Caco-2 (cell line): ENCODE results near the gene SLC38A5. TPM values are rescaled to one million over a fixed set of nuclear protein-coding genes. Genes with fewer than 3 reads are reported as not detected.

Source experiments
- BruUV-seq: library from RNA; stranded (reverse); fragments of 400-500 nt; replicated peaks from 2 replicates; lab custom pipeline; 2021; lab: Mats Ljungman, UMichigan
- CTCF ChIA-PET: fragments of 300-600 bp; sonication (Branson Sonifier 250); formaldehyde crosslinking; loops from one replicate; lab custom pipeline; 2022; ENCODE audit warnings: antibody characterized with exemption; lab: Charles Lee
- POLR2A ChIA-PET: fragments of 300-600 bp; sonication (Branson Sonifier 250); formaldehyde crosslinking; loops from one replicate; lab custom pipeline; 2022; ENCODE audit warnings: antibody characterized with exemption; lab: Charles Lee
- DNase-seq, 2 experiments: peaks; one replicate each; pipeline versions ENCODE4 v3.0.0 to v3.0.0-alpha.2; 2020 to 2022
- H3K27me3 ChIP-seq: replicated peaks from 2 replicates; pipeline ENCODE4 v1.6.0; 2011; ENCODE audit warnings: low read length; ENCODE audit not compliant: control insufficient read depth, insufficient read depth
- H3K36me3 ChIP-seq: 2 replicates; pipeline ENCODE4 v1.5.1; 2011; ENCODE audit warnings: low read length; ENCODE audit not compliant: control insufficient read depth, insufficient read depth
- H3K4me1 ChIP-seq: fragments of 250-450 bp; sonication (Bioruptor Pico); 2 replicates; pipeline ENCODE4 v1.5.1; 2020; ENCODE audit warnings: mild to moderate bottlenecking
- H3K4me3 ChIP-seq: 2 replicates; pipeline ENCODE4 v1.5.1; 2011; ENCODE audit warnings: low read depth, mild to moderate bottlenecking, control low read depth, low read length
- H3K9me3 ChIP-seq: fragments of 250-450 bp; sonication (Bioruptor Pico); 2 replicates; pipeline ENCODE4 v1.5.1; 2020; ENCODE audit warnings: mild to moderate bottlenecking, moderate library complexity
- H3K27ac Mint-ChIP-seq: one replicate; pipeline ENCODE4 v1.8.0; 2022; ENCODE audit warnings: mixed read lengths; ENCODE audit not compliant: unreplicated experiment
- H3K27me3 Mint-ChIP-seq: one replicate; pipeline ENCODE4 v1.8.0; 2022; ENCODE audit warnings: mixed read lengths; ENCODE audit not compliant: insufficient read depth, unreplicated experiment
- H3K36me3 Mint-ChIP-seq: one replicate; pipeline ENCODE4 v1.8.0; 2022; ENCODE audit warnings: mild to moderate bottlenecking, mixed read lengths; ENCODE audit not compliant: insufficient read depth, unreplicated experiment
- H3K4me1 Mint-ChIP-seq: one replicate; pipeline ENCODE4 v1.8.0; 2022; ENCODE audit warnings: low read depth, mixed read lengths; ENCODE audit not compliant: unreplicated experiment
- H3K4me3 Mint-ChIP-seq: one replicate; pipeline ENCODE4 v1.8.0; 2022; ENCODE audit warnings: mild to moderate bottlenecking, moderate library complexity, mixed read lengths; ENCODE audit not compliant: unreplicated experiment
- H3K9me3 Mint-ChIP-seq: one replicate; pipeline ENCODE4 v1.8.0; 2022; ENCODE audit warnings: mixed read lengths; ENCODE audit not compliant: unreplicated experiment
- CTCF ChIP-seq, 2 experiments: fragments of 200-600 bp in 1 of 2; IDR thresholded peaks; 1 replicate in 1 of 2; 2 replicates in 1 of 2; pipeline versions ENCODE4 v1.5.1 to v1.8.0; 2011 to 2022; ENCODE audit warnings: antibody characterized with exemption in 1 of 2, control low read depth in 1 of 2, inconsistent platforms in 1 of 2, low read depth in 1 of 2, low read length in 1 of 2, mild to moderate bottlenecking in 1 of 2, moderate library complexity in 1 of 2; ENCODE audit not compliant: insufficient read depth in 1 of 2, severe bottlenecking in 1 of 2, unreplicated experiment in 1 of 2
- intact Hi-C: fragments of 100-400 bp; cut with micrococcal nuclease; formaldehyde crosslinking; loops from one replicate; pipeline ENCODE4 v1.10.0; 2022; ENCODE audit not compliant: unreplicated experiment
- total RNA-seq: library from RNA; stranded (reverse); gene quantifications from 2 replicates; pipeline ENCODE4 v1.2.3, GENCODE V29; 2022

Gene SLC38A5
- total RNA-seq, 1 experiment from 2014 or later, result 0.95 TPM

- CTCF ChIA-PET, result no interaction called here
- intact Hi-C loops, result loop anchor here (1.0 kb wide), 2 partner anchors 37 to 428 kb away; no protein-coding TSS in a partner anchor
- peak; percentile 43 to 46 for DNase-seq
- H3K27me3 Mint-ChIP-seq, result no peaks in the 10 kb centered on the region
- Histone ChIP-seq H3K4me1 (no peaks in the 10 kb centered on the region), H3K36me3 (no peaks in the 10 kb centered on the region), H3K4me3 (no peak overlapping the region), H3K27me3 (no peaks in the 10 kb centered on the region), H3K9me3 (no peaks in the 10 kb centered on the region)
- peak overlapping the region; percentile 16 for H3K27ac Mint-ChIP-seq
- BruUV-seq, result no TSS peak
- H3K36me3 Mint-ChIP-seq, result peaks cover 9% of the 10 kb centered on the region
- POLR2A ChIA-PET, result no interaction called here
- H3K9me3 Mint-ChIP-seq, result no peaks in the 10 kb centered on the region
- TF ChIP-seq CTCF (IDR thresholded peaks at IDR 0.05; ENCODE audit: insufficient read depth in 1 of 2, low read depth in 1 of 2, low read length in 1 of 2, severe bottlenecking in 1 of 2, unreplicated experiment in 1 of 2), result peak; percentile 16 to 56
- no peak overlapping the region for H3K4me3 Mint-ChIP-seq
- no peaks in the 10 kb centered on the region for H3K4me1 Mint-ChIP-seq
Observed at GRCh38 chrX:48511560-48511959, 41.5 kb upstream of the SLC38A5 start.

- intact Hi-C loops, result no loop called here
Observed at GRCh38 chrX:48509619-48510018, 39.6 kb upstream of the SLC38A5 start.

GRCh38 chrX:48509245-48509590 is 39.2 kb upstream of the SLC38A5 start:
- no TSS peak for BruUV-seq
- TF ChIP-seq CTCF (IDR thresholded peaks at IDR 0.05; ENCODE audit: insufficient read depth in 1 of 2, low read depth in 1 of 2, low read length in 1 of 2, severe bottlenecking in 1 of 2, unreplicated experiment in 1 of 2), result no peak
- Mint-ChIP-seq H3K27ac (no peak overlapping the region), H3K36me3 (peaks cover 5% of the 10 kb centered on the region), H3K4me1 (no peaks in the 10 kb centered on the region), H3K4me3 (peak overlapping the region; percentile 82), H3K27me3 (no peaks in the 10 kb centered on the region), H3K9me3 (no peaks in the 10 kb centered on the region)
- H3K36me3 ChIP-seq, result no peaks in the 10 kb centered on the region
- peaks cover 4% of the 10 kb centered on the region; the same call in 1 of the 2 replicates for H3K4me1 ChIP-seq
- H3K27me3 ChIP-seq, result no peaks in the 10 kb centered on the region
- peak overlapping the region; percentile 61 for H3K4me3 ChIP-seq
- H3K9me3 ChIP-seq, result no peaks in the 10 kb centered on the region
- ChIA-PET CTCF (no interaction called here), POLR2A (no interaction called here)
- no peak for DNase-seq
- intact Hi-C loops, result no loop called here

More at GRCh38 chrX:48509619-48510018, 39.6 kb upstream of the SLC38A5 start:
- TF ChIP-seq CTCF (IDR thresholded peaks at IDR 0.05; ENCODE audit: insufficient read depth in 1 of 2, low read depth in 1 of 2, low read length in 1 of 2, severe bottlenecking in 1 of 2, unreplicated experiment in 1 of 2), result no peak
- ChIA-PET CTCF (no interaction called here), POLR2A (no interaction called here)
- no peaks in the 10 kb centered on the region for H3K4me1 Mint-ChIP-seq
- no peaks in the 10 kb centered on the region for H3K27me3 ChIP-seq
- H3K36me3 Mint-ChIP-seq, result peaks cover 5% of the 10 kb centered on the region
- H3K4me3 ChIP-seq, result 0 out of 2 replicates have a peak overlapping the region, but pooled peaks have one; percentile 61
- DNase-seq, result no peak
- no TSS peak for BruUV-seq
- no peaks in the 10 kb centered on the region for H3K9me3 Mint-ChIP-seq
- H3K4me3 Mint-ChIP-seq, result peak overlapping the region; percentile 82
- H3K9me3 ChIP-seq, result no peaks in the 10 kb centered on the region
- no peaks in the 10 kb centered on the region for H3K27me3 Mint-ChIP-seq
- peaks cover 4% of the 10 kb centered on the region; the same call in 1 of the 2 replicates for H3K4me1 ChIP-seq
- no peaks in the 10 kb centered on the region for H3K36me3 ChIP-seq
- no peak overlapping the region for H3K27ac Mint-ChIP-seq
